ENCODE results near the gene STK36.

STK36 gene

GRCh38 chr2:218635719-218636118 lies 36.2 kb upstream of the STK36 start:
- H3K4me3 ChIP-seq (ENCODE audit: low read depth, low read length) = no peak overlapping the region
- TF ChIP-seq, protein P1, sequence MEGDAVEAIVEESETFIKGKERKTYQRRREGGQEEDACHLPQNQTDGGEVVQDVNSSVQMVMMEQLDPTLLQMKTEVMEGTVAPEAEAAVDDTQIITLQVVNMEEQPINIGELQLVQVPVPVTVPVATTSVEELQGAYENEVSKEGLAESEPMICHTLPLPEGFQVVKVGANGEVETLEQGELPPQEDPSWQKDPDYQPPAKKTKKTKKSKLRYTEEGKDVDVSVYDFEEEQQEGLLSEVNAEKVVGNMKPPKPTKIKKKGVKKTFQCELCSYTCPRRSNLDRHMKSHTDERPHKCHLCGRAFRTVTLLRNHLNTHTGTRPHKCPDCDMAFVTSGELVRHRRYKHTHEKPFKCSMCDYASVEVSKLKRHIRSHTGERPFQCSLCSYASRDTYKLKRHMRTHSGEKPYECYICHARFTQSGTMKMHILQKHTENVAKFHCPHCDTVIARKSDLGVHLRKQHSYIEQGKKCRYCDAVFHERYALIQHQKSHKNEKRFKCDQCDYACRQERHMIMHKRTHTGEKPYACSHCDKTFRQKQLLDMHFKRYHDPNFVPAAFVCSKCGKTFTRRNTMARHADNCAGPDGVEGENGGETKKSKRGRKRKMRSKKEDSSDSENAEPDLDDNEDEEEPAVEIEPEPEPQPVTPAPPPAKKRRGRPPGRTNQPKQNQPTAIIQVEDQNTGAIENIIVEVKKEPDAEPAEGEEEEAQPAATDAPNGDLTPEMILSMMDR (IDR thresholded peaks at IDR 0.05; ENCODE audit: low read depth, low read length) = no peak

DNA sequence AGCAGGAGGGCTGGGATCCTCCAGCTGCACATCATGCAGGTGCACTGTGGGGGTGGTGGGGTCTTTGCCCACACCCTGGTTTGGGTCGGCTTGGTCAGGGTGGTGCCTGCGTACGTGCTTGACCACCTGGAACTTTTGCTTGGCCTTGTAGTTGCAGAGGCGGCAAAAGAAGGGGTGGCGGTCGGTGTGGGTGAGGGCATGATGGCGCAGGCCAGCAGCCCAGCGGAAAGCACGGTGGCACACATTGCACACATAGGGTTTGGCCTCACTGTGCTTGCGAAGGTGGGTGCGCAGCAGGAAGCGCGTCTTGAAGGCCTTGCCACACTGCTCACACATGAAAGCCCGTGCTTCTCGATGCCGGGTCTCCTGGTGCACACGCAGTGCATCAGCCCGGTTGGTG lies 33.5 kb upstream of the STK36 start:
- no peak overlapping the region for H3K4me3 ChIP-seq (ENCODE audit: low read depth, low read length)
- TF ChIP-seq, protein P1 (IDR thresholded peaks at IDR 0.05; ENCODE audit: low read depth, low read length) = no peak

DNA sequence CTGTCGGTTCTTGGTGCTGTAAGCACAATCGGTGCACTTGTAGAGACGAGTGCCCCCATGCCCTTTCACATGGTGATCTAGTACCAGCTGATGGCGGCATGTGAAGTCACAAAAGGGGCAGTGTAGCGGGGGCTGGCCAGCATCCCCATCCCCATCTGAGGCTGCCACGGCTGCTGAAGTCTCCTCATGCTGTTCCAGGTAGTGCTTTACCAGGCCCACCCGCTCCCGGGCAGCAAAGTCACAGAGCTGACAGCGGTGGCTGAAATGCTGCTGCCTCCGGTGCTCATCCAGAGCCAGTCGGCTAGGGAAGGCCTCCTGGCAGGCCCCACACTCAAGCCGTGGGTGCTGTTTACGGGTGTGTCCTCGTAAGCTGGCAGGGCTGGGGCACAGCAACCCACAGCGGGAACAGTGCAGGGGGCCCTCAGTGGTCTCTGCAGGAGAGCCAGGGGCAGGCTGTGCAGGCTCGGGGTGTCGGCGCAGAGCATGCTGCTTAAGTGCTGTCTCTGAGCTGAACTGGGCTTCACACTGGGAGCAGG lies 29.7 kb upstream of the STK36 start:
- TF ChIP-seq, protein P1 (IDR thresholded peaks at IDR 0.05; ENCODE audit: low read depth, low read length) = no peak
- no peak overlapping the region for H3K4me3 ChIP-seq (ENCODE audit: low read depth, low read length)

- TF ChIP-seq, protein P1 (IDR thresholded peaks at IDR 0.05; ENCODE audit: low read depth, low read length) = no peak
- no peak overlapping the region for H3K4me3 ChIP-seq (ENCODE audit: low read depth, low read length)
Measured at GRCh38 chr2:218642786-218643185, 29.1 kb upstream of the STK36 start.

- no peak overlapping the region for H3K4me3 ChIP-seq (ENCODE audit: low read depth, low read length)
- TF ChIP-seq, protein P1 (IDR thresholded peaks at IDR 0.05; ENCODE audit: low read depth, low read length) = no peak
Measured at GRCh38 chr2:218643751-218644310, 28.1 kb upstream of the STK36 start.

DNA sequence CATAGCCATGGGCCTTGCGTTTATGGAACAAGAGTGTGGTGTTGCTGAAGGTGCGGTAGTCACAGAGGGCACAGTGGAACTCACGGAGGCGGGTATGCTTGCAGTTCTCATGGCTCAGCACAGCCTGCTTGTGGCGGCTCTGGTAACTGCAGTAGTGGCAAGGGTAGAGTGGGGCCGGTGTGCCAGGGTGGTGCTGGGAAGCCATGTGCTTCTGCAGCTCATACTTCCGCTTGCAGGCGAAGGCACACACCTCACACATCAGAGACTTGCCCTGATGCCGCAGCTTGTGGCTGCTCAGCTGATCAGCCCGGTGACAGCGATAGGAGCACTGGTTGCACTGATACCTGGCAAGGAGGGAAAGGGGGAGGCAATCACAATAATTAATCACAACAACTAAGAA lies 27.2 kb upstream of the STK36 start:
- H3K4me3 ChIP-seq (ENCODE audit: low read depth, low read length) = no peak overlapping the region
- TF ChIP-seq, protein P1 (IDR thresholded peaks at IDR 0.05; ENCODE audit: low read depth, low read length) = no peak

- TF ChIP-seq, protein P1 (IDR thresholded peaks at IDR 0.05; ENCODE audit: low read depth, low read length) = no peak
- no peak overlapping the region for H3K4me3 ChIP-seq (ENCODE audit: low read depth, low read length)
Measured at GRCh38 chr2:218645126-218645525, 26.8 kb upstream of the STK36 start.
